ENCODE results near the gene CCDC88B.

The CCDC88B gene

GRCh38 chr11:64359712-64360445, 19.9 kb downstream of the CCDC88B start:
- DNase-seq = peak in 12 of 51 donors; percentile 18 to 75 (median 36)

- no peak for DNase-seq
These were observed 20.5 kb downstream of the CCDC88B start for GRCh38 chr11:64360448-64360921.

GRCh38 chr11:64361659-64362058, 21.7 kb downstream of the CCDC88B start:
- no peak for DNase-seq

GRCh38 chr11:64362339-64362738, 22.3 kb downstream of the CCDC88B start:
- no peak for DNase-seq

- no peak for DNase-seq
These were observed 24.4 kb downstream of the CCDC88B start for GRCh38 chr11:64364435-64364834.

- no peak for DNase-seq
These were observed 24.9 kb downstream of the CCDC88B start for GRCh38 chr11:64364911-64365310.

- no peak for DNase-seq
These were observed 26.7 kb downstream of the CCDC88B start for GRCh38 chr11:64366751-64367150.

GRCh38 chr11:64367931-64368672, 28.1 kb downstream of the CCDC88B start:
- DNase-seq = no peak

GRCh38 chr11:64368673-64369074, 28.7 kb downstream of the CCDC88B start:
- DNase-seq = no peak

GRCh38 chr11:64369440-64370421, 29.7 kb downstream of the CCDC88B start:
- no peak for DNase-seq

GRCh38 chr11:64371201-64371600, 31.2 kb downstream of the CCDC88B start:
- DNase-seq = no peak

GRCh38 chr11:64372021-64372420, 32.0 kb downstream of the CCDC88B start:
- no peak for DNase-seq

- DNase-seq = peak in 34 of 51 donors; percentile 17 to 85 (median 48)
These were observed 33.0 kb downstream of the CCDC88B start for GRCh38 chr11:64372802-64373597.

- DNase-seq = no peak
These were observed 33.6 kb downstream of the CCDC88B start for GRCh38 chr11:64373598-64373974.

- DNase-seq = no peak
These were observed 36.1 kb downstream of the CCDC88B start for GRCh38 chr11:64376071-64376470.

- DNase-seq = peak in 7 of 51 donors; percentile 5 to 33 (median 15)
These were observed 38.4 kb downstream of the CCDC88B start for GRCh38 chr11:64378335-64378880.

GRCh38 chr11:64379160-64379559, 39.2 kb downstream of the CCDC88B start:
- DNase-seq = no peak

- no peak for DNase-seq
These were observed 40.1 kb downstream of the CCDC88B start for GRCh38 chr11:64379817-64380709.

- DNase-seq = no peak
These were observed 41.3 kb downstream of the CCDC88B start for GRCh38 chr11:64381350-64381749.

Measured in hypothalamus (tissue), 51 donors.